ENCODE data around the gene ACTRT2. TPM values are rescaled to one million over a fixed set of nuclear protein-coding genes. Genes with fewer than 3 reads are reported as not detected.

The ACTRT2 gene
- total and polyA plus RNA-seq, 2 donors = not detected

DNA sequence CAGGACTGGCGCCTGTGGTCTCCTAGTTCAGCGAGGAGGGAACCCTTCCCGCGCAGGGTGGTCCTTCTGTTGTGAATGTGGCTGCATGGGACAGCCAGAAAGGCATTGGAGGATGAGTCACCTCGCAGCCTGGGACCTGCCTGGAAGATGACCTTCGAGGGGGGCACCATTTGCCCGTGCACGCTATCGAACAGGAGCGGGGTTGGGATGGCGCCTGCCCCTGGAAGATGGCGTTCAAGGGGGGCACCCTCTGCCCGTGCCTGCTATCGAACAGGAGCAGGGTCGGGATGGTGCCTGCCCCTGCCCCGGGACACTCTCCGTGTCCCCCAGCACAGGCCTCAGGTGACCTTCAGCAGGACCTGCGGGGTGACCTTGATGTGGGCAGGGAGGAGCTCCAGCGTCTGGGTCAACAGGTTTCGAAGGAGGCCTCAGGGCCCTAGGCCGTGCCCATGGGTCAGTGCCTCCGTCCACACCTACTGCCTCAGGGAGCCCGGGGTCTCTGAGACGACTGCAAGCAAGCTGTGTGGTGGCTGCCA, 1.7 kb upstream of the ACTRT2 start:
- peaks cover 0 to 38% of the 10 kb centered on the region in 2 donors for H3K27me3 ChIP-seq (ENCODE audit: control insufficient read depth in 2 of 2, insufficient read depth in 1 of 2, low read length in 1 of 2)
- H3K27ac ChIP-seq (ENCODE audit: low read depth in 1 of 2, low read length in 1 of 2) = no peak overlapping the region
- 96% methylated on average over 24 of the region's 24 CpGs for WGBS
- no peak overlapping the region for H3K4me3 ChIP-seq (ENCODE audit: low read length in 2 of 2)
- no peaks in the 10 kb centered on the region for H3K4me1 ChIP-seq (ENCODE audit: control insufficient read depth in 2 of 2, insufficient read depth in 2 of 2, low read length in 2 of 2)
- H3K36me3 ChIP-seq (ENCODE audit: control insufficient read depth in 2 of 2, insufficient read depth in 2 of 2, low read length in 1 of 2) = no peaks in the 10 kb centered on the region
- DNase-seq (ENCODE audit: low read depth in 6 of 9, low spot score in 9 of 9) = no peak
- H3K9me3 ChIP-seq (ENCODE audit: control insufficient read depth in 2 of 2, insufficient read depth in 1 of 2, low read length in 1 of 2) = no peaks in the 10 kb centered on the region

DNA sequence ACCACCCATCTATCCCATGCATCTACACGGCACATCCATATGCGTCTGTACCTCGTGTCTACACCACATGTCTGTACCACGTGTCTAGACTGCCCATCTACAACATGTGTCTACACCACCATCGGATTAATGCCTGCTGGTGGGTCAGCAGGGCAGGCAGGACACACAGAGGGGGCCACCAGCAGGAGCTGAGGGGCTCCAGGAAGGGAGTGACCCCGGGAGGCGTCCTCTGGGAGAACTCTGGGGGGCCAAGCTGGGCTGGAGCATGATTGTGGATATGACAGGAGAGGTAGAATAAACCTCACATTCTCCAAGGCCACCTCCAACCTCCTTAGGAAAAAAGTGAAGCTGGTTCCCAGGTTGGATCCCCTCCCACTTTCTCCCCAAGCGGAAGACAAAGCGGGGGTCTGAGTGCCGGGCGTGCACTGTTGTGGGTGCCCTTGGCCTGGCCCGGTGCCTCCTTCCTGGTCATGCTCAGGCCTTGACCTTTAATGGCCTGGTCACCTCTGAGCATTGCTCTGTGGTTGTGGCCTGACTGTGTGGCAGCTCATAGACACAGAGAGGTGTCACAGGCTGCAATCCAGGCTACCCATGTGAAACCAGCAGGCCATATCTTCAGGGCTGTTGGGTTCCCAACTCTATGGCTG, 881 bp upstream of the ACTRT2 start:
- H3K27me3 ChIP-seq (ENCODE audit: control insufficient read depth in 2 of 2, insufficient read depth in 1 of 2, low read length in 1 of 2) = peaks cover 0 to 34% of the 10 kb centered on the region in 2 donors
- no peak overlapping the region for H3K27ac ChIP-seq (ENCODE audit: low read depth in 1 of 2, low read length in 1 of 2)
- no peaks in the 10 kb centered on the region for H3K4me1 ChIP-seq (ENCODE audit: control insufficient read depth in 2 of 2, insufficient read depth in 2 of 2, low read length in 2 of 2)
- no peak for DNase-seq (ENCODE audit: low read depth in 6 of 9, low spot score in 9 of 9)
- H3K4me3 ChIP-seq (ENCODE audit: low read length in 2 of 2) = no peak overlapping the region
- no peaks in the 10 kb centered on the region for H3K9me3 ChIP-seq (ENCODE audit: control insufficient read depth in 2 of 2, insufficient read depth in 1 of 2, low read length in 1 of 2)
- WGBS = 96% methylated on average over 12 of the region's 12 CpGs
- H3K36me3 ChIP-seq (ENCODE audit: control insufficient read depth in 2 of 2, insufficient read depth in 2 of 2, low read length in 1 of 2) = no peaks in the 10 kb centered on the region

DNA sequence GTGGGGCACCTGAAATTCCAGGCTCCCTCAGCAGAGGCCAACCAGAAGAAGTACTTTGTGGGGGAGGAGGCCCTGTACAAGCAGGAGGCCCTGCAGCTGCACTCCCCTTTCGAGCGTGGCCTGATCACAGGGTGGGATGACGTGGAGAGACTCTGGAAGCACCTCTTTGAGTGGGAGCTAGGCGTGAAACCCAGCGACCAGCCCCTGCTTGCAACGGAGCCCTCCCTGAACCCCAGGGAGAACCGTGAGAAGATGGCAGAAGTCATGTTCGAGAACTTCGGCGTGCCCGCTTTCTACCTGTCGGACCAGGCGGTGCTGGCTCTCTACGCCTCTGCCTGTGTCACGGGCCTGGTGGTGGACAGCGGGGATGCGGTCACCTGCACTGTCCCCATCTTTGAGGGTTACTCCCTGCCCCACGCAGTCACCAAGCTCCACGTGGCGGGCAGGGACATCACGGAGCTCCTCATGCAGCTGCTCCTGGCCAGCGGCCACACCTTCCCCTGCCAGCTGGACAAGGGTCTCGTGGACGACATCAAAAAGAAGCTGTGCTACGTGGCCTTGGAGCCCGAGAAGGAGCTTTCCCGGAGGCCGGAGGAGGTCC, 634 bp downstream of the ACTRT2 start:
- Histone ChIP-seq H3K9me3 (ENCODE audit: control insufficient read depth in 2 of 2, insufficient read depth in 1 of 2, low read length in 1 of 2) (no peaks in the 10 kb centered on the region), H3K4me1 (ENCODE audit: control insufficient read depth in 2 of 2, insufficient read depth in 2 of 2, low read length in 2 of 2) (no peaks in the 10 kb centered on the region), H3K27me3 (ENCODE audit: control insufficient read depth in 2 of 2, insufficient read depth in 1 of 2, low read length in 1 of 2) (peaks cover 0 to 23% of the 10 kb centered on the region in 2 donors), H3K4me3 (ENCODE audit: low read length in 2 of 2) (no peak overlapping the region), H3K27ac (ENCODE audit: low read depth in 1 of 2, low read length in 1 of 2) (no peak overlapping the region), H3K36me3 (ENCODE audit: control insufficient read depth in 2 of 2, insufficient read depth in 2 of 2, low read length in 1 of 2) (no peaks in the 10 kb centered on the region)
- WGBS = 95% methylated on average over 28 of the region's 28 CpGs
- no peak for DNase-seq (ENCODE audit: low read depth in 6 of 9, low spot score in 9 of 9)

DNA sequence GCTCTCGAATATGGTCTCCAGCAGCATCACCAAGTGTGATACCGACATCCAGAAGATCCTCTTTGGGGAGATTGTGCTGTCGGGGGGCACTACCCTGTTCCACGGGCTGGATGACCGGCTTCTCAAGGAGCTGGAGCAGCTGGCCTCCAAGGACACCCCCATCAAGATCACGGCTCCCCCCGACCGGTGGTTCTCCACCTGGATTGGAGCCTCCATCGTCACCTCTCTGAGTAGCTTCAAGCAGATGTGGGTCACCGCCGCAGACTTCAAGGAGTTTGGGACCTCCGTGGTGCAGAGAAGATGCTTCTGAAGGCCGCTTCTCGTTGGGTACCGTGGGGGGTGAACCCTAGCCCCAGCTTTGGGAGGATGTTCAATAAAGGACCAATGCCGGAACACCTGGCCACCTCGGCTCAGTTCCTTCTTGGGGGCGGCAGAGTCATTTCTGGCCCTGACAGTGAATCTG, 1.3 kb downstream of the ACTRT2 start:
- Histone ChIP-seq H3K4me3 (ENCODE audit: low read length in 2 of 2) (no peak overlapping the region), H3K27ac (ENCODE audit: low read depth in 1 of 2, low read length in 1 of 2) (no peak overlapping the region), H3K36me3 (ENCODE audit: control insufficient read depth in 2 of 2, insufficient read depth in 2 of 2, low read length in 1 of 2) (no peaks in the 10 kb centered on the region), H3K9me3 (ENCODE audit: control insufficient read depth in 2 of 2, insufficient read depth in 1 of 2, low read length in 1 of 2) (no peaks in the 10 kb centered on the region), H3K27me3 (ENCODE audit: control insufficient read depth in 2 of 2, insufficient read depth in 1 of 2, low read length in 1 of 2) (peaks cover under 1 to 23% of the 10 kb centered on the region in 2 donors), H3K4me1 (ENCODE audit: control insufficient read depth in 2 of 2, insufficient read depth in 2 of 2, low read length in 2 of 2) (no peaks in the 10 kb centered on the region)
- no peak for DNase-seq (ENCODE audit: low read depth in 6 of 9, low spot score in 9 of 9)
- 95% methylated on average over 18 of the region's 18 CpGs for WGBS

DNA sequence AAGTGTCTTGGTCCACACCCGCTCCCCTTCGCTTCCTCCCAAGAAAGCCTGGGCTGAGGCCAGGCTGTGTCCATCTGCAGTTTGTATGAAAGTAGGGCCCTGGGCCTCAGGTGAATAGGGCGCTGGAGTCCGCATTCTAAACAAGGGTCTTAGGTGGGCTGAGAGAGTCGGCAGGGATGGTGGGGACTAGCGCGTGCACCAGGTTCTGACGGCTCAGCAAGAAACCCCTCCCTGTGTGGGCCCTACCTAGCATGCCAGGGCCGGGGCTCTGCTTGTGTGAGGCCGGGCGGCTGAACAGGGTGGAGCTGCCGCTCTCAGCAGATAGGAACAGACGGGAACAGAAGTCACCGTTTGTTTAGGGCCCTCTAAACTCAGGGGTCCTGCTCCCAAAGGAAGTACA, 1.7 kb downstream of the ACTRT2 start:
- Histone ChIP-seq H3K4me1 (ENCODE audit: control insufficient read depth in 2 of 2, insufficient read depth in 2 of 2, low read length in 2 of 2) (no peaks in the 10 kb centered on the region), H3K4me3 (ENCODE audit: low read length in 2 of 2) (no peak overlapping the region), H3K27ac (ENCODE audit: low read depth in 1 of 2, low read length in 1 of 2) (no peak overlapping the region), H3K36me3 (ENCODE audit: control insufficient read depth in 2 of 2, insufficient read depth in 2 of 2, low read length in 1 of 2) (no peaks in the 10 kb centered on the region), H3K27me3 (ENCODE audit: control insufficient read depth in 2 of 2, insufficient read depth in 1 of 2, low read length in 1 of 2) (peaks cover 4 to 24% of the 10 kb centered on the region in 2 donors), H3K9me3 (ENCODE audit: control insufficient read depth in 2 of 2, insufficient read depth in 1 of 2, low read length in 1 of 2) (no peaks in the 10 kb centered on the region)
- WGBS = 88% methylated on average over 14 of the region's 14 CpGs
- no peak for DNase-seq (ENCODE audit: low read depth in 6 of 9, low spot score in 9 of 9)

DNA sequence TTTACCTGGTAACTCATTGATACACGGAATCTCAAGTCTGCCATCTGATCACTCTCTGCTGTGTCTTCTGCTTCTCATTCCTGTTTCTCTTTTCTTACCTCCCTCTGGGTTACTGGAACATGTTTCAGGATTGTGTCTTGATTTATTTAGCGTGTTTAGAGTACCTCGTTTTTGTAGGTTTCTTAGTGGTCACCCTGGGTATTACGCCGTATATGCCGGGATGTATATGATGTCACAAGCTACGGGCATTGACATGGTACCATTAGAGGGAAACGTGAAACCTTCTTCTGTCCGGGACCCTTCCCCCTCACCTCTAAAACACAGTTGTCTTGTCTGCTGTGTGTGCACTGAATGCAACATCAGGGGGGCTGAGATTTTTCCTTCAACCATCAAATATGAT, 2.8 kb downstream of the ACTRT2 start:
- WGBS = 89% methylated on average over 9 of the region's 9 CpGs
- Histone ChIP-seq H3K36me3 (ENCODE audit: control insufficient read depth in 2 of 2, insufficient read depth in 2 of 2, low read length in 1 of 2) (no peaks in the 10 kb centered on the region), H3K27ac (ENCODE audit: low read depth in 1 of 2, low read length in 1 of 2) (no peak overlapping the region), H3K4me3 (ENCODE audit: low read length in 2 of 2) (no peak overlapping the region), H3K9me3 (ENCODE audit: control insufficient read depth in 2 of 2, insufficient read depth in 1 of 2, low read length in 1 of 2) (no peaks in the 10 kb centered on the region), H3K27me3 (ENCODE audit: control insufficient read depth in 2 of 2, insufficient read depth in 1 of 2, low read length in 1 of 2) (peaks cover 6 to 32% of the 10 kb centered on the region in 2 donors), H3K4me1 (ENCODE audit: control insufficient read depth in 2 of 2, insufficient read depth in 2 of 2, low read length in 2 of 2) (peaks cover 0 to 7% of the 10 kb centered on the region in 2 donors)
- DNase-seq (ENCODE audit: low read depth in 6 of 9, low spot score in 9 of 9) = no peak

DNA sequence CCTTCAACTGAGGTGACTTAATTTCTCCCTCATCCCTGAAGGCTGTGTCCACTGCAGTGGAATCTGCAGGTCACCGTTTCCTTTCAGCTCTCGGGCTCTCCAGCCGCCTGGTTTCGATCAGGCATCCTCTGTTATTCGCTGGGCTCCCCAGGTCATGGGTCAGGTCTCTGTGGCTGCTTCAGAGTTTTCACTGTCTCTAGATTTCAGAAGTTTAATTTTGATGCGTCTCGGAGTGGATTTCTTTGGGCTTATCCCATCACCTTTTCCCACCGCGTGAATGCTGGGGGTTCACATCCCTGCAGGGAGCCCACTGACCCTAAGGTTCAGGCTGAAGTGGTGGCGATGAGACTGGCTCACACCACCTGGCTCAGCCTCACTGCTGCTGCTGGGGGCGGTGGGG, 3.3 kb downstream of the ACTRT2 start:
- WGBS = 94% methylated on average over 11 of the region's 11 CpGs
- Histone ChIP-seq H3K4me1 (ENCODE audit: control insufficient read depth in 2 of 2, insufficient read depth in 2 of 2, low read length in 2 of 2) (peaks cover 0 to 12% of the 10 kb centered on the region in 2 donors), H3K9me3 (ENCODE audit: control insufficient read depth in 2 of 2, insufficient read depth in 1 of 2, low read length in 1 of 2) (no peaks in the 10 kb centered on the region), H3K27ac (ENCODE audit: low read depth in 1 of 2, low read length in 1 of 2) (no peak overlapping the region), H3K36me3 (ENCODE audit: control insufficient read depth in 2 of 2, insufficient read depth in 2 of 2, low read length in 1 of 2) (no peaks in the 10 kb centered on the region), H3K27me3 (ENCODE audit: control insufficient read depth in 2 of 2, insufficient read depth in 1 of 2, low read length in 1 of 2) (peaks cover 6 to 37% of the 10 kb centered on the region in 2 donors), H3K4me3 (ENCODE audit: low read length in 2 of 2) (no peak overlapping the region)
- DNase-seq (ENCODE audit: low read depth in 6 of 9, low spot score in 9 of 9) = no peak

DNA sequence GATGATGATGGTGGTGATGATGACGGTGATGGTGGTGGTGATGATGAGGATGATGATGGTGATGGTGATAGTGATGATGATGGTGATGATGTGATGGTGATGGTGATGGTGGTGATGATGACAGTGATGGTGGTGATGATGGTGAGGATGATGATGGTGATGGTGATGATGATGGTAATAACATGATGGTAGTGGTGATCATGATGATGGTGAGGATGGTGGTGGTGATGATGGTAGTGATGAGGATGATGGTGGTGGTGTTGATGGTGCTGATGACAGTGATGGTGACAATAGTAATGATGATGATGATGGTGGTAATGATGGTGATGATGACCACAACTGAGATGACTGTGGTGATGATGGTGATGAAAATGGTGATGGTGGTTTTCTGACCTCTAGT, 4.9 kb downstream of the ACTRT2 start:
- peaks cover 6 to 50% of the 10 kb centered on the region in 2 donors for H3K27me3 ChIP-seq (ENCODE audit: control insufficient read depth in 2 of 2, insufficient read depth in 1 of 2, low read length in 1 of 2)

DNA sequence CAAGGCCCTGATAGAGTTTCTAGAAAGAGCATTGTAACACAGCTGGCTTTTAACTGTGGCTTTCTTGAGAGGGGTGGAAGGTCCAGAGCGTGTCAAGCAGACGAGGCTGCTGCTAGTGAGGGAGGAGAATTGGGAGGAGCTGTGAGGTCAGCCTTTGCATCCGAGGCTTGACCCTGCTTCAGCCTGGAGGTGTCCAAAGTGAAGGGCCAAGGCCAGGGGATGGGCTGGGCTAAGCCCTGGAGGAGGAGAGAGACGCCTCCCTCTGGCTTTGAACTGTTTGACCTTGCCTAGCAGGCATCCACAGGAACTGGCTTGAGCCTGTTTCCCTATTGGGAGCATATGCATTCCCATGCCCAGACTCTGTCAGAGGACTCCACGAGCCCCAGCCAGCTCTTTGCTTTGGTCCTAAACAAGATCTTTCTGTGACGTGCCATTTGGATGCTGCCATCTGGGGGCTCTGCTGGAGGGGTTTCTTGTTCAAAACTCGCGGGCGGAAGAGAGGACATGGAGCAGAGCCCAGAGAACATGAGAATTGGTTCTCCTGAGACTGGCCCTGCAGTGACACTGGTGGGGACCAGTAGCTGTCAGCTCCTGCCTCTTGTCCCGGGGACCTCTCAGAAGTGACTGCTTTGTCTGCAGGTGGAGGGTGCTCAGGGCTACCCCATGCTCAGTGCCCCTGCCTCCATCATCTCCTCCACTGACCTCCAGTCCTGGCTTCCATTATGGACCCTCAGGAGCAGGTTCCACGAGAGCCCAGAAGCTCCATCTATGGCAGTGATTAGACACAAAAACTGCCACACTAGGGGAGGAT, 5.5 kb downstream of the ACTRT2 start:
- H3K4me1 ChIP-seq (ENCODE audit: control insufficient read depth in 2 of 2, insufficient read depth in 2 of 2, low read length in 2 of 2) = peaks cover 0 to 14% of the 10 kb centered on the region in 2 donors
- no peaks in the 10 kb centered on the region for H3K9me3 ChIP-seq (ENCODE audit: control insufficient read depth in 2 of 2, insufficient read depth in 1 of 2, low read length in 1 of 2)
- peaks cover 6 to 55% of the 10 kb centered on the region in 2 donors for H3K27me3 ChIP-seq (ENCODE audit: control insufficient read depth in 2 of 2, insufficient read depth in 1 of 2, low read length in 1 of 2)
- no peak for DNase-seq (ENCODE audit: low read depth in 6 of 9, low spot score in 9 of 9)
- no peak overlapping the region for H3K27ac ChIP-seq (ENCODE audit: low read depth in 1 of 2, low read length in 1 of 2)
- 93% methylated on average over 11 of the region's 11 CpGs for WGBS
- no peak overlapping the region for H3K4me3 ChIP-seq (ENCODE audit: low read length in 2 of 2)
- no peaks in the 10 kb centered on the region for H3K36me3 ChIP-seq (ENCODE audit: control insufficient read depth in 2 of 2, insufficient read depth in 2 of 2, low read length in 1 of 2)

More for the DNA sequence above, 4.9 kb downstream of the ACTRT2 start:
- Histone ChIP-seq H3K4me3 (ENCODE audit: low read length in 2 of 2) (no peak overlapping the region), H3K27ac (ENCODE audit: low read depth in 1 of 2, low read length in 1 of 2) (no peak overlapping the region), H3K36me3 (ENCODE audit: control insufficient read depth in 2 of 2, insufficient read depth in 2 of 2, low read length in 1 of 2) (no peaks in the 10 kb centered on the region), H3K4me1 (ENCODE audit: control insufficient read depth in 2 of 2, insufficient read depth in 2 of 2, low read length in 2 of 2) (peaks cover 0 to 12% of the 10 kb centered on the region in 2 donors), H3K9me3 (ENCODE audit: control insufficient read depth in 2 of 2, insufficient read depth in 1 of 2, low read length in 1 of 2) (no peaks in the 10 kb centered on the region)
- no peak for DNase-seq (ENCODE audit: low read depth in 6 of 9, low spot score in 9 of 9)
- WGBS = 98% methylated on average over 1 of the region's 1 CpG
